Stimulated activated effector memory CD8-positive, alpha-beta T cell treated with anti-CD3 and anti-CD28 coated beads, Interleukin-12 subunit alpha, Interleukin-12 subunit beta, amount 100 ng/mL, for 72 hours (primary cell): ENCODE measurements around the gene TMEM258.
A peak's percentile ranks its signal among the peaks of the same experiment; 100 is the strongest.

ENCODE experiments used
- ATAC-seq: fragments of 150-1000 bp; cut with Tn5 transposase; 2 replicates; pipeline ENCODE4 v1.10.0; 2021
- DNase-seq, 2 donors: peaks; one replicate each; pipeline ENCODE4 v3.0.0; 2021 to 2022; ENCODE audit warnings: low spot score in 2 of 2
- H3K27ac Mint-ChIP-seq: one replicate; pipeline ENCODE4 v1.8.0; 2022; ENCODE audit warnings: mild to moderate bottlenecking, mixed read lengths
- H3K36me3 Mint-ChIP-seq: one replicate; pipeline ENCODE4 v1.8.0; 2022; ENCODE audit warnings: mild to moderate bottlenecking, mixed read lengths
- H3K4me1 Mint-ChIP-seq: one replicate; pipeline ENCODE4 v1.8.0; 2022; ENCODE audit warnings: mixed read lengths
- H3K4me3 Mint-ChIP-seq: one replicate; pipeline ENCODE4 v1.8.0; 2022; ENCODE audit warnings: mild to moderate bottlenecking, mixed read lengths
- H3K9me3 Mint-ChIP-seq: one replicate; pipeline ENCODE4 v1.8.0; 2022; ENCODE audit warnings: mixed read lengths

The TMEM258 gene

GRCh38 chr11:61829806-61830205 lies 37.4 kb upstream of the TMEM258 start:
- H3K4me3 Mint-ChIP-seq = peak overlapping the region; percentile 86
- H3K36me3 Mint-ChIP-seq = peaks cover 23% of the 10 kb centered on the region
- no peak for DNase-seq
- H3K27ac Mint-ChIP-seq = peak overlapping the region; percentile 88
- ATAC-seq = no peak
- no peaks in the 10 kb centered on the region for H3K9me3 Mint-ChIP-seq
- peaks cover 64% of the 10 kb centered on the region for H3K4me1 Mint-ChIP-seq

GRCh38 chr11:61828629-61829407 lies 36.4 kb upstream of the TMEM258 start:
- Mint-ChIP-seq H3K9me3 (no peaks in the 10 kb centered on the region), H3K4me1 (peaks cover 54% of the 10 kb centered on the region), H3K36me3 (peaks cover 20% of the 10 kb centered on the region), H3K4me3 (peak overlapping the region; percentile 86), H3K27ac (peak overlapping the region; percentile 88)
- DNase-seq = peak; percentile 45 to 67
- ATAC-seq = peak; percentile 52

- peak overlapping the region; percentile 88 for H3K27ac Mint-ChIP-seq
Measured at GRCh38 chr11:61828379-61828628, 35.9 kb upstream of the TMEM258 start.

GRCh38 chr11:61827571-61828378 lies 35.4 kb upstream of the TMEM258 start, which contains the start of gene FADS2:
TSS of gene FADS2 (plus strand) at chr11:61828300. CDS start at chr11:61828391, 91 bp downstream.
- peak; percentile 73 to 87 for DNase-seq
- peak; percentile 92 for ATAC-seq
- peaks cover 20% of the 10 kb centered on the region for H3K36me3 Mint-ChIP-seq
- H3K4me1 Mint-ChIP-seq = peaks cover 44% of the 10 kb centered on the region
- H3K9me3 Mint-ChIP-seq = no peaks in the 10 kb centered on the region
- H3K4me3 Mint-ChIP-seq = peak within 1 kb of the TSS; percentile 86
- peak within 1 kb of the TSS; percentile 88 for H3K27ac Mint-ChIP-seq

More at GRCh38 chr11:61828379-61828628, 35.9 kb upstream of the TMEM258 start:
- Mint-ChIP-seq H3K4me3 (peak overlapping the region; percentile 86), H3K4me1 (peaks cover 49% of the 10 kb centered on the region), H3K9me3 (no peaks in the 10 kb centered on the region), H3K36me3 (peaks cover 20% of the 10 kb centered on the region)
- DNase-seq (peak in 1 of 2 donors; percentile 10), ATAC-seq (no peak)

- H3K4me3 Mint-ChIP-seq = peak overlapping the region; percentile 86
- ATAC-seq (no peak), DNase-seq (no peak)
- H3K4me1 Mint-ChIP-seq = peaks cover 37% of the 10 kb centered on the region
- no peaks in the 10 kb centered on the region for H3K9me3 Mint-ChIP-seq
- H3K27ac Mint-ChIP-seq = peak overlapping the region; percentile 88
- H3K36me3 Mint-ChIP-seq = peaks cover 20% of the 10 kb centered on the region
Measured at GRCh38 chr11:61826930-61827570, 34.7 kb upstream of the TMEM258 start.

GRCh38 chr11:61820174-61820573 lies 27.8 kb upstream of the TMEM258 start:
- Mint-ChIP-seq H3K4me3 (no peak overlapping the region), H3K36me3 (peaks cover 10% of the 10 kb centered on the region), H3K27ac (no peak overlapping the region), H3K4me1 (peaks cover 11% of the 10 kb centered on the region), H3K9me3 (no peaks in the 10 kb centered on the region)
- DNase-seq (no peak), ATAC-seq (no peak)

GRCh38 chr11:61817471-61818202 lies 25.2 kb upstream of the TMEM258 start:
- H3K4me3 Mint-ChIP-seq = peak overlapping the region; percentile 96
- peaks cover 25% of the 10 kb centered on the region for H3K36me3 Mint-ChIP-seq
- H3K4me1 Mint-ChIP-seq = peaks cover 18% of the 10 kb centered on the region
- ATAC-seq (no peak), DNase-seq (no peak)
- H3K27ac Mint-ChIP-seq = no peak overlapping the region
- H3K9me3 Mint-ChIP-seq = no peaks in the 10 kb centered on the region

- Mint-ChIP-seq H3K9me3 (no peaks in the 10 kb centered on the region), H3K27ac (peak within 1 kb of the TSS; percentile 92), H3K36me3 (peaks cover 32% of the 10 kb centered on the region), H3K4me3 (peak within 1 kb of the TSS; percentile 96), H3K4me1 (peaks cover 18% of the 10 kb centered on the region)
- DNase-seq (peak; percentile 70 to 89), ATAC-seq (peak; percentile 74)
Measured at GRCh38 chr11:61816736-61817455, 24.5 kb upstream of the TMEM258 start, which contains the start of gene FADS1. TSS of gene FADS1 (minus strand) at chr11:61817003. CDS start at chr11:61816929, 74 bp downstream.

- Mint-ChIP-seq H3K4me3 (peak overlapping the region; percentile 96), H3K27ac (peak overlapping the region; percentile 92), H3K4me1 (peaks cover 18% of the 10 kb centered on the region), H3K9me3 (no peaks in the 10 kb centered on the region), H3K36me3 (peaks cover 40% of the 10 kb centered on the region)
- DNase-seq (peak; percentile 45 to 79), ATAC-seq (peak; percentile 78)
Measured at GRCh38 chr11:61815790-61816735, 23.7 kb upstream of the TMEM258 start.

- H3K27ac Mint-ChIP-seq = peak overlapping the region; percentile 92
- peak; percentile 62 to 87 for DNase-seq
- peaks cover 49% of the 10 kb centered on the region for H3K36me3 Mint-ChIP-seq
- ATAC-seq = peak; percentile 59
- peaks cover 18% of the 10 kb centered on the region for H3K4me1 Mint-ChIP-seq
- peak overlapping the region; percentile 96 for H3K4me3 Mint-ChIP-seq
- no peaks in the 10 kb centered on the region for H3K9me3 Mint-ChIP-seq
Measured at GRCh38 chr11:61814958-61815789, 22.8 kb upstream of the TMEM258 start.

GRCh38 chr11:61814247-61814957 lies 22.0 kb upstream of the TMEM258 start:
- peak overlapping the region; percentile 96 for H3K4me3 Mint-ChIP-seq
- ATAC-seq = peak; percentile 6

GRCh38 chr11:61812736-61813411 lies 20.5 kb upstream of the TMEM258 start:
- DNase-seq (no peak), ATAC-seq (no peak)
- peaks cover 18% of the 10 kb centered on the region for H3K4me1 Mint-ChIP-seq
- no peaks in the 10 kb centered on the region for H3K9me3 Mint-ChIP-seq
- no peak overlapping the region for H3K27ac Mint-ChIP-seq
- H3K4me3 Mint-ChIP-seq = no peak overlapping the region
- H3K36me3 Mint-ChIP-seq = peaks cover 72% of the 10 kb centered on the region

More at GRCh38 chr11:61814247-61814957, 22.0 kb upstream of the TMEM258 start:
- no peak for DNase-seq
- H3K9me3 Mint-ChIP-seq = no peaks in the 10 kb centered on the region
- peaks cover 57% of the 10 kb centered on the region for H3K36me3 Mint-ChIP-seq
- peak overlapping the region; percentile 92 for H3K27ac Mint-ChIP-seq
- H3K4me1 Mint-ChIP-seq = peaks cover 18% of the 10 kb centered on the region
